Gastrocnemius medialis (tissue), 4 donors: ENCODE results near the gene SHC2.

ENCODE experiments used
- POLR2A ChIP-seq, 2 donors: fragments of 450-650 bp; IDR thresholded peaks; one replicate each; pipeline ENCODE4 v1.6.1; 2017; ENCODE audit warnings: antibody characterized with exemption in 2 of 2, mild to moderate bottlenecking in 2 of 2, moderate library complexity in 2 of 2
- TF ChIP-seq, protein P1 (sequence below), 5 experiments: fragments of 450-650 bp in 3 of 5; fragments of 200-600 bp in 2 of 5; sonication (generic) in 2 of 5; IDR thresholded peaks in 4 of 5; conservative IDR thresholded peaks in 1 of 5; 1 replicate in 4 of 5; 2 replicates in 1 of 5; pipeline ENCODE4 v1.5.1; 2016 to 2019; ENCODE audit warnings: antibody characterized with exemption in 5 of 5, mild to moderate bottlenecking in 3 of 5, moderate library complexity in 3 of 5

DNA sequence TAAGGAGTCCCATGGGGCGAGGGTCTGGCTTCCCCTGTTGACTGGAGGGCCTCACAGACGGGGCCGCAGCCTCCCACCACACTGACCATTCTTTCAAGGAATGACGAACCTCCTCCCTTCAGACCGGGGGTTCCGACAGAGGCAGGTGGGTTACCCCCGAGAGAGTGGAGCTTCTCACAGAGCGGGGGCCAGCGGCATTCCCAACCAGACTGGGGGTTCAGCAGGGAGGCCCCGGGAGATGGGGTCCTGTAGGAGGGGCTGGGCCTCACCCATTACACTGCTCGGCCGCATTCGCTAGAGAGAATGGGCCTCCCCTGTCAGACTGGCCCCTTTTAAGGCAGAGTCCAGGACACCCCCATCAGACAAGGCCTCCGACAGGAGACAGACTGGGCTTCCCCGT is 36.3 kb downstream of the SHC2 start:
- TF ChIP-seq, protein P1, sequence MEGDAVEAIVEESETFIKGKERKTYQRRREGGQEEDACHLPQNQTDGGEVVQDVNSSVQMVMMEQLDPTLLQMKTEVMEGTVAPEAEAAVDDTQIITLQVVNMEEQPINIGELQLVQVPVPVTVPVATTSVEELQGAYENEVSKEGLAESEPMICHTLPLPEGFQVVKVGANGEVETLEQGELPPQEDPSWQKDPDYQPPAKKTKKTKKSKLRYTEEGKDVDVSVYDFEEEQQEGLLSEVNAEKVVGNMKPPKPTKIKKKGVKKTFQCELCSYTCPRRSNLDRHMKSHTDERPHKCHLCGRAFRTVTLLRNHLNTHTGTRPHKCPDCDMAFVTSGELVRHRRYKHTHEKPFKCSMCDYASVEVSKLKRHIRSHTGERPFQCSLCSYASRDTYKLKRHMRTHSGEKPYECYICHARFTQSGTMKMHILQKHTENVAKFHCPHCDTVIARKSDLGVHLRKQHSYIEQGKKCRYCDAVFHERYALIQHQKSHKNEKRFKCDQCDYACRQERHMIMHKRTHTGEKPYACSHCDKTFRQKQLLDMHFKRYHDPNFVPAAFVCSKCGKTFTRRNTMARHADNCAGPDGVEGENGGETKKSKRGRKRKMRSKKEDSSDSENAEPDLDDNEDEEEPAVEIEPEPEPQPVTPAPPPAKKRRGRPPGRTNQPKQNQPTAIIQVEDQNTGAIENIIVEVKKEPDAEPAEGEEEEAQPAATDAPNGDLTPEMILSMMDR (IDR thresholded peaks at IDR 0.05 in 4 of 5, conservative IDR thresholded peaks at IDR 0.05 in 1 of 5), result no peak
- TF ChIP-seq POLR2A (IDR thresholded peaks at IDR 0.05), result no peak
